HG03103 (cell line): ENCODE data around the gene FEM1C.

ENCODE experiments used
- ATAC-seq: cut with Tn5 transposase; IDR thresholded peaks from one replicate; pipeline ENCODE4 v1.9.1; 2021; ENCODE audit warnings: low read depth; ENCODE audit not compliant: unreplicated experiment

FEM1C gene

GRCh38 chr5:115524199-115524847, 20.3 kb downstream of the FEM1C start:
- no peak for ATAC-seq

- no peak for ATAC-seq
Observed at GRCh38 chr5:115522832-115523403, 21.7 kb downstream of the FEM1C start.

GRCh38 chr5:115520191-115520590, 24.4 kb downstream of the FEM1C start:
- ATAC-seq: no peak

- no peak for ATAC-seq
Observed at GRCh38 chr5:115516372-115516771, 28.2 kb downstream of the FEM1C start.

GRCh38 chr5:115514220-115514619, 30.4 kb downstream of the FEM1C start:
- no peak for ATAC-seq

GRCh38 chr5:115511632-115512031, 32.9 kb downstream of the FEM1C start:
- no peak for ATAC-seq

- ATAC-seq: no peak
Observed at GRCh38 chr5:115510145-115510645, 34.4 kb downstream of the FEM1C start.

GRCh38 chr5:115509547-115509946, 35.0 kb downstream of the FEM1C start:
- no peak for ATAC-seq

- ATAC-seq: no peak
Observed at GRCh38 chr5:115507681-115508080, 36.9 kb downstream of the FEM1C start.

GRCh38 chr5:115503420-115503819, 41.2 kb downstream of the FEM1C start:
- ATAC-seq: no peak

GRCh38 chr5:115501464-115502210, 42.9 kb downstream of the FEM1C start:
- no peak for ATAC-seq

GRCh38 chr5:115500225-115500624, 44.4 kb downstream of the FEM1C start:
- no peak for ATAC-seq

GRCh38 chr5:115496936-115497576, 47.5 kb downstream of the FEM1C start:
- ATAC-seq: no peak

GRCh38 chr5:115494570-115495289, 49.8 kb downstream of the FEM1C start:
- no peak for ATAC-seq

- no peak for ATAC-seq
Observed at GRCh38 chr5:115490596-115490995, 54.0 kb downstream of the FEM1C start.

GRCh38 chr5:115489733-115490132, 54.8 kb downstream of the FEM1C start:
- ATAC-seq: no peak

- ATAC-seq: no peak
Observed at GRCh38 chr5:115487756-115488155, 56.8 kb downstream of the FEM1C start.

- ATAC-seq: no peak
Observed at GRCh38 chr5:115487168-115487567, 57.4 kb downstream of the FEM1C start.

- ATAC-seq: no peak
Observed at GRCh38 chr5:115486728-115487127, 57.8 kb downstream of the FEM1C start.

- ATAC-seq: no peak
Observed at GRCh38 chr5:115484368-115484767, 60.2 kb downstream of the FEM1C start.

GRCh38 chr5:115480900-115481299, 63.7 kb downstream of the FEM1C start:
- ATAC-seq: no peak
